ENCODE measurements around the gene MTG2.

The MTG2 gene

GRCh38 chr20:62182469-62183425, at the start of gene MTG2:
TSS of gene MTG2 (plus strand) at chr20:62183028. CDS start at chr20:62193421, 10,393 bp downstream.
- peak; percentile 82 for DNase-seq

- DNase-seq, result no peak
These were observed 49.6 kb upstream of the MTG2 start for GRCh38 chr20:62133051-62133845.

GRCh38 chr20:62133864-62134263, 49.0 kb upstream of the MTG2 start:
- DNase-seq, result no peak

- no peak for DNase-seq
These were observed 48.0 kb upstream of the MTG2 start for GRCh38 chr20:62134735-62135231.

- DNase-seq, result no peak
These were observed 47.1 kb upstream of the MTG2 start for GRCh38 chr20:62135573-62136266.

- peak; percentile 16 for DNase-seq
These were observed 46.3 kb upstream of the MTG2 start for GRCh38 chr20:62136283-62137091.

- DNase-seq, result no peak
These were observed 45.8 kb upstream of the MTG2 start for GRCh38 chr20:62137092-62137384.

GRCh38 chr20:62137478-62138203, 45.2 kb upstream of the MTG2 start:
- no peak for DNase-seq

- DNase-seq, result no peak
These were observed 44.7 kb upstream of the MTG2 start for GRCh38 chr20:62138204-62138543.

GRCh38 chr20:62138912-62139311, 43.9 kb upstream of the MTG2 start:
- no peak for DNase-seq

GRCh38 chr20:62139636-62140035, 43.2 kb upstream of the MTG2 start:
- DNase-seq, result no peak

GRCh38 chr20:62141043-62141396, 41.8 kb upstream of the MTG2 start:
- DNase-seq, result no peak

- DNase-seq, result no peak
These were observed 41.2 kb upstream of the MTG2 start for GRCh38 chr20:62141397-62142251.

- DNase-seq, result no peak
These were observed 40.4 kb upstream of the MTG2 start for GRCh38 chr20:62142252-62143080.

GRCh38 chr20:62143081-62143956, 39.5 kb upstream of the MTG2 start, which contains the start of the genes PSMA7 and SS18L1:
TSS of gene PSMA7 (minus strand) at chr20:62143394. CDS start at chr20:62143303, 91 bp downstream.
TSS of gene SS18L1 (plus strand) at chr20:62143769. CDS start at chr20:62143821, 52 bp downstream.
- DNase-seq, result peak; percentile 55

GRCh38 chr20:62143957-62144825, 38.6 kb upstream of the MTG2 start:
- no peak for DNase-seq

GRCh38 chr20:62145688-62146018, 37.2 kb upstream of the MTG2 start:
- no peak for DNase-seq

Data from DMS 273 treated with DMSO at 0.1 percent for 48 hours (cell line).